OCI-LY3 (cell line): ENCODE results near the gene HMG20A.

ENCODE experiments used
- EZH2phosphoT487 ChIP-seq: fragments of 200-600 bp; shearing (Covaris generic); IDR thresholded peaks from 2 replicates; pipeline ENCODE4 v1.6.1; 2018; ENCODE audit warnings: antibody characterized with exemption, mixed run types, low read depth
- TF ChIP-seq, protein P1 (sequence below): fragments of 200-600, 300-600 bp; sonication (generic); IDR thresholded peaks from 2 replicates; pipeline ENCODE4 v1.5.1; 2014; ENCODE audit warnings: antibody characterized with exemption, low read length, low read depth

DNA sequence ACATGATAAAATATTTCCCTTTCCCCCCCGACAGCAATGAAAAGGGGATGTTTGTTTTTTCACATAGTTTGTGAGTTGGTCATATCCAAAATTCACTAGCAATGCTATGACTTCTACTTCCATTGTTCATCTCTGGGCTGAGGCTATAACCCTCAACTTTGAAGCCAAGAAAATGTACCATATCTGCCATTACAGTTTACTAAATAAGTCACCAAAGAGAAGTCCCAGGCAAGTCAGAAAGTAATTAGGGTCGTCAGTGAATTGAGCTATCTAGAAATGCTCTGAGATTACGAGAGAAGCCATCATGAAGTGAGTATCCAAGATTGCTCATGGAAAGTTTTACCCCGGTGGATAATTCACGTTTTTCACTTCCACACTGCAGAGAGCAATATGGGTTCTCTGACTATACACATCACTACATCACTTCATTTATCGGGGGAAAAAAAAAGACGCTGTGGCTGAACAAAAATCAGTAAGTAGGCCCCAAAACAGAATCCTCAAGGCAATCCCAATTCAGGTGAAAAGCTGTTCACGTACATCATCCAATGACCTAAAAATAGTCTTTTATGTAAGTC, 2.2 kb upstream of the HMG20A start:
- TF ChIP-seq, protein P1, sequence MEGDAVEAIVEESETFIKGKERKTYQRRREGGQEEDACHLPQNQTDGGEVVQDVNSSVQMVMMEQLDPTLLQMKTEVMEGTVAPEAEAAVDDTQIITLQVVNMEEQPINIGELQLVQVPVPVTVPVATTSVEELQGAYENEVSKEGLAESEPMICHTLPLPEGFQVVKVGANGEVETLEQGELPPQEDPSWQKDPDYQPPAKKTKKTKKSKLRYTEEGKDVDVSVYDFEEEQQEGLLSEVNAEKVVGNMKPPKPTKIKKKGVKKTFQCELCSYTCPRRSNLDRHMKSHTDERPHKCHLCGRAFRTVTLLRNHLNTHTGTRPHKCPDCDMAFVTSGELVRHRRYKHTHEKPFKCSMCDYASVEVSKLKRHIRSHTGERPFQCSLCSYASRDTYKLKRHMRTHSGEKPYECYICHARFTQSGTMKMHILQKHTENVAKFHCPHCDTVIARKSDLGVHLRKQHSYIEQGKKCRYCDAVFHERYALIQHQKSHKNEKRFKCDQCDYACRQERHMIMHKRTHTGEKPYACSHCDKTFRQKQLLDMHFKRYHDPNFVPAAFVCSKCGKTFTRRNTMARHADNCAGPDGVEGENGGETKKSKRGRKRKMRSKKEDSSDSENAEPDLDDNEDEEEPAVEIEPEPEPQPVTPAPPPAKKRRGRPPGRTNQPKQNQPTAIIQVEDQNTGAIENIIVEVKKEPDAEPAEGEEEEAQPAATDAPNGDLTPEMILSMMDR: no peak
- TF ChIP-seq EZH2phosphoT487: no peak
